Activated CD4-positive, alpha-beta T cell treated with anti-CD3 and anti-CD28 coated beads for 36 hours (primary cell): ENCODE data around the gene TBC1D4. TPM values are rescaled to one million over a fixed set of nuclear protein-coding genes. Genes with fewer than 3 reads are reported as not detected.

Experiments used
- ATAC-seq: fragments of 200-7000 bp; cut with Tn5 transposase; one replicate; pipeline ENCODE4 v1.10.0; 2021; ENCODE audit warnings: mild to moderate bottlenecking, moderate library complexity
- CTCF ChIA-PET: fragments of 350-600 bp; sonication (Branson Sonifier 250); formaldehyde crosslinking; loops from one replicate; lab custom pipeline; 2021; ENCODE audit warnings: antibody characterized with exemption; lab: Charles Lee
- POLR2A ChIA-PET: fragments of 350-600 bp; sonication (Branson Sonifier 250); formaldehyde crosslinking; loops from one replicate; lab custom pipeline; 2021; ENCODE audit warnings: antibody characterized with exemption, inconsistent platforms; lab: Charles Lee
- DNase-seq: peaks from one replicate; pipeline ENCODE4 v3.0.0-alpha.2; 2020
- H3K27ac Mint-ChIP-seq: one replicate; pipeline ENCODE4 v1.8.0; 2021; ENCODE audit warnings: mixed read lengths
- H3K27me3 Mint-ChIP-seq: one replicate; pipeline ENCODE4 v1.8.0; 2021; ENCODE audit warnings: mixed read lengths
- H3K36me3 Mint-ChIP-seq: one replicate; pipeline ENCODE4 v1.8.0; 2021; ENCODE audit warnings: low read depth, mixed read lengths
- H3K4me1 Mint-ChIP-seq: one replicate; pipeline ENCODE4 v1.8.0; 2021; ENCODE audit warnings: mixed read lengths
- H3K4me3 Mint-ChIP-seq: one replicate; pipeline ENCODE4 v1.8.0; 2021; ENCODE audit warnings: mild to moderate bottlenecking, moderate library complexity, mixed read lengths
- H3K9me3 Mint-ChIP-seq: one replicate; pipeline ENCODE4 v1.8.0; 2021; ENCODE audit warnings: low read depth, mixed read lengths
- intact Hi-C, 2 experiments: fragments of 100-400 bp; cut with DNase I in 1 of 2; cut with micrococcal nuclease in 1 of 2; formaldehyde crosslinking; loops; one replicate each; pipeline versions ENCODE4 v1.14.2 to v1.15.1; 2022 to 2024; cut with DNase I, micrococcal nuclease
- total RNA-seq, 2 experiments: library from RNA; stranded (reverse); gene quantifications; one replicate each; pipeline ENCODE4 v1.2.3, GENCODE V29; 2021

Gene TBC1D4, protein sequence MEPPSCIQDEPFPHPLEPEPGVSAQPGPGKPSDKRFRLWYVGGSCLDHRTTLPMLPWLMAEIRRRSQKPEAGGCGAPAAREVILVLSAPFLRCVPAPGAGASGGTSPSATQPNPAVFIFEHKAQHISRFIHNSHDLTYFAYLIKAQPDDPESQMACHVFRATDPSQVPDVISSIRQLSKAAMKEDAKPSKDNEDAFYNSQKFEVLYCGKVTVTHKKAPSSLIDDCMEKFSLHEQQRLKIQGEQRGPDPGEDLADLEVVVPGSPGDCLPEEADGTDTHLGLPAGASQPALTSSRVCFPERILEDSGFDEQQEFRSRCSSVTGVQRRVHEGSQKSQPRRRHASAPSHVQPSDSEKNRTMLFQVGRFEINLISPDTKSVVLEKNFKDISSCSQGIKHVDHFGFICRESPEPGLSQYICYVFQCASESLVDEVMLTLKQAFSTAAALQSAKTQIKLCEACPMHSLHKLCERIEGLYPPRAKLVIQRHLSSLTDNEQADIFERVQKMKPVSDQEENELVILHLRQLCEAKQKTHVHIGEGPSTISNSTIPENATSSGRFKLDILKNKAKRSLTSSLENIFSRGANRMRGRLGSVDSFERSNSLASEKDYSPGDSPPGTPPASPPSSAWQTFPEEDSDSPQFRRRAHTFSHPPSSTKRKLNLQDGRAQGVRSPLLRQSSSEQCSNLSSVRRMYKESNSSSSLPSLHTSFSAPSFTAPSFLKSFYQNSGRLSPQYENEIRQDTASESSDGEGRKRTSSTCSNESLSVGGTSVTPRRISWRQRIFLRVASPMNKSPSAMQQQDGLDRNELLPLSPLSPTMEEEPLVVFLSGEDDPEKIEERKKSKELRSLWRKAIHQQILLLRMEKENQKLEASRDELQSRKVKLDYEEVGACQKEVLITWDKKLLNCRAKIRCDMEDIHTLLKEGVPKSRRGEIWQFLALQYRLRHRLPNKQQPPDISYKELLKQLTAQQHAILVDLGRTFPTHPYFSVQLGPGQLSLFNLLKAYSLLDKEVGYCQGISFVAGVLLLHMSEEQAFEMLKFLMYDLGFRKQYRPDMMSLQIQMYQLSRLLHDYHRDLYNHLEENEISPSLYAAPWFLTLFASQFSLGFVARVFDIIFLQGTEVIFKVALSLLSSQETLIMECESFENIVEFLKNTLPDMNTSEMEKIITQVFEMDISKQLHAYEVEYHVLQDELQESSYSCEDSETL (N-terminal part only)
- 10 to 100 TPM; 29.4 to 31.7 TPM for total RNA-seq

DNA sequence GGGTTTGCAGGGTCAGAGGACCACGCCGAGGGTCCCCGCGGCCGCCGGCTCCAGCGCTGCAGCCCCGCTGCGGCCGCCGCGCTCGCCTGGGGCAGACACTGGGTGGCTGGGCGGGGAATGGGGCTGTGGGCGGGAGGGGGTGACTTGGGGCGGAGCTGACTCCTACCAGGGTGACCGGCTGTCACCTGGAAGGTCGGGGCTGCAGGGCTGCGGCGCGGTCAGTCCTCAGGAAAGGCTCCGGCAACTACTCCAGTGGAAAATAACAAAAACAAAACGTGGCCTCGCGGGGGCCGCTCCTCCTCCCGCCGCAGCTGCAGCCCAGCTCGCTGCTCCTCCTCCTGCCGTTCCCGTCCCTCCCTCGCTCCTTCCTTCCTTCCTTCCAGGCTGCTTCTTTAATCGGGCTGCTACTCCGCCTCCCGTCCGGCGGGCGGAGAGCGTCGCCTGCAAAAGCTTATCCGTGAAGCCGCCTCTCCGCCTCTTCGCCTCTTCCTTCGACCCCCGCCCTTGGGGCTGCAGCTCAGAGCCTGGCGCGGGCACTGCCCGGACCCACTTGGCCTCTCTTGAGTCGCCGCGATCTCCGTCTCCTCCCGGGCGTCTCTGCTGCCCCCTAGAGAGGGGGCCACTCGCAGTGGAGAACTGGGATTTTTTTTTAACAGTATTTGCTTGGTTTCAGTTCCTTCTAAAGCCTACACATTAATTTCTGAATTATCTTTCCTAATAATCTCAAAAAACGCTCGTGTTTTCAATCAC lies at the start of gene TBC1D4:
Gene TBC1D4 (minus strand): TSS at position 100 of the 750 bp plus-strand sequence. CDS start 402 bp downstream, outside the sequence.
- intact Hi-C loops: loop anchor here (1.0 to 10.0 kb wide), 10 partner anchors 55 to 1403 kb away; partner anchors contain the start of genes UCHL3 (in 2 of the 2), COMMD6 (in 1 of the 2) and KCTD12 (in 1 of the 2)
- Mint-ChIP-seq H3K36me3 (no peaks in the 10 kb centered on the region), H3K4me1 (peaks cover 20% of the 10 kb centered on the region), H3K27me3 (peaks cover 44% of the 10 kb centered on the region), H3K4me3 (peak within 1 kb of the TSS; percentile 85), H3K27ac (peak within 1 kb of the TSS; percentile 33), H3K9me3 (no peaks in the 10 kb centered on the region)
- ATAC-seq: peak; percentile 74
- ChIA-PET CTCF (interaction anchor here (0.6 to 2.1 kb wide), 20 partner anchors 11 to 282 kb away, joined by 3 to 9 read pairs (median 4); partner anchors contain the start of gene COMMD6), POLR2A (no interaction called here)
- peak; percentile 80 for DNase-seq

DNA sequence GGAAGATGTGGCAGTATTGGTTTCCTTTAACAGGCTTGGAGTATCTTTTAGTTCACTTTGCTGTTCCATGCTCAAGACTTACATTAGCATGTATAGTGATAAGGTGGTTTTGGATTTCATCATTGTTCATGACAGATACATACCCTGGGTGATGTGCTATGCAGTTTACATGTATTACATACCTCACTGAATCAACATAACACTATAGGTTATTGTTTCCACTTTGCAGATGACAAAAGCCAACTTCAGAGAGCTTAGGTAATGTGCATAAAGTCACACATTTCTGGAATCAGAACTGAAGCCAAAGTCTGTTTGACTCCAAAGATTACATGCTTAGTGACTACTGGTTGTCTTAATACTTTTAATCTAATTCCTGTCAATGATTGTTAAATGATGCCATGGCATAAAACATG lies 48.6 kb upstream of the TBC1D4 start:
- peaks cover 56% of the 10 kb centered on the region for H3K4me1 Mint-ChIP-seq
- no peak for DNase-seq
- intact Hi-C loops: loop anchor here in 1 of 2 experiments (10.0 kb wide), 1 partner anchor 1794 kb away; the partner anchor contains the start of gene MYCBP2
- no peak overlapping the region for H3K4me3 Mint-ChIP-seq
- H3K27me3 Mint-ChIP-seq: no peaks in the 10 kb centered on the region
- ChIA-PET POLR2A (no interaction called here), CTCF (interaction anchor here (1.1 to 2.0 kb wide), 2 partner anchors 11 to 44 kb away, joined by 3 to 7 read pairs; no protein-coding TSS in a partner anchor)
- H3K36me3 Mint-ChIP-seq: peaks cover 43% of the 10 kb centered on the region
- ATAC-seq: peak; percentile 93
- no peaks in the 10 kb centered on the region for H3K9me3 Mint-ChIP-seq
- H3K27ac Mint-ChIP-seq: peak overlapping the region; percentile 67

DNA sequence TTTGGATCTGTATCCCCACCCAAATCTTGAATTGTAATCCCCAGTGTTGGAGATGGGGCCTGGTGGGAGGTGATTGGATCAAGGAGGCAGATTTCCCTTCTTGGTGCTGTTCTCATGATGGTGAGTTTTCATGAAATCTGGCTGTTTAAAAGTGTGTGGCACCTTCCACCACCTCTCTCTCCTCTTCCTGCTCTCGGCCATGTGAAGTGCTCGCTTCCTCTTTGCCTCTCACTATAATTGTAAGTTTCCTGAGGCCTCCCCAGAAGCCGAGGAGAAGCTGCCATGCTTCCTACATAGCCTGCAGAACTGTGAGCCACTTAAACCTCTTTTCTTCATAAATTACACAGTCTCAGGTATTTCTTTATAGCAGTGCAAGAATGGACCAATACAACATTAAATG lies 40.0 kb upstream of the TBC1D4 start:
- intact Hi-C loops: no loop called here
- Mint-ChIP-seq H3K36me3 (peaks cover 13% of the 10 kb centered on the region), H3K27me3 (no peaks in the 10 kb centered on the region), H3K9me3 (peaks cover 4% of the 10 kb centered on the region), H3K4me1 (peaks cover 8% of the 10 kb centered on the region), H3K27ac (no peak overlapping the region), H3K4me3 (no peak overlapping the region)
- ATAC-seq (no peak), DNase-seq (no peak)
- CTCF ChIA-PET: interaction anchor here (0.9 kb wide), 2 partner anchors 21 to 40 kb away, joined by 3 read pairs; partner anchors contain the start of gene TBC1D4
- POLR2A ChIA-PET: no interaction called here

DNA sequence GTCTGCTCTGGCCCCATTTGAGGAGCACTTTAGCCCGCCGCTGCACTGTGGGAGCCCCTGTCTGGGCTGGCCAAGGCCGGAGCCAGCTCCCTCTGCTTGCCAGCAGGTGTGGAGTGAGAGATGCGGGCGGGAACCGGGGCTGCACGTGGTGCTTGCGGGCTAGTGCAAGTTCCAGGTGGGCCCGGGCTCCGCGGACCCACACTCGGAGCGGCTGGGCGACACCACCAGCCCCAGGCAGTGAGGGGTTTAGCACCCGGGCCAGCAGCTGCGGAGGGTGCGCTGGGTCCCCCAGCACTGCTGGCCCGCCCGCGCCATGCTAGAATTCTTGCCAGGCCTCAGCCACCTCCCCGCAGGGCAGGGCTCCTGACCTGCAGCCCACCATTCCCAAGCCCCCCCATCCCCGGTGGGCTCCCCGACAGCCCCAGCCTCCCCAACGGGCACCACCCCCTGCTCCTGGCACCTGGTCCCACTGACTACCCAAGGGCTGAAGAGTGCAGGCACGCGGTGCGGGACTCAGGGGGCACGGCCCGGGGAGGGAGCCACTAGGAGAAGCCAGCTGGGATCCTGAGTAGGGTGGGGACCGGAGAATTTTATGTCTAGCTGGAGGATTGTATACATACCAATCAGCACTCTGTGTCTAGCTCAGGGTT lies 36.6 kb upstream of the TBC1D4 start:
- POLR2A ChIA-PET: no interaction called here
- Mint-ChIP-seq H3K36me3 (no peaks in the 10 kb centered on the region), H3K9me3 (peaks cover 4% of the 10 kb centered on the region), H3K4me1 (peaks cover under 1% of the 10 kb centered on the region), H3K4me3 (no peak overlapping the region), H3K27me3 (peaks cover 3% of the 10 kb centered on the region), H3K27ac (no peak overlapping the region)
- CTCF ChIA-PET: interaction anchor here (1.1 to 1.6 kb wide), 2 partner anchors 18 to 146 kb away, joined by 3 read pairs; no protein-coding TSS in a partner anchor
- intact Hi-C loops: no loop called here
- no peak for DNase-seq
- no peak for ATAC-seq

DNA sequence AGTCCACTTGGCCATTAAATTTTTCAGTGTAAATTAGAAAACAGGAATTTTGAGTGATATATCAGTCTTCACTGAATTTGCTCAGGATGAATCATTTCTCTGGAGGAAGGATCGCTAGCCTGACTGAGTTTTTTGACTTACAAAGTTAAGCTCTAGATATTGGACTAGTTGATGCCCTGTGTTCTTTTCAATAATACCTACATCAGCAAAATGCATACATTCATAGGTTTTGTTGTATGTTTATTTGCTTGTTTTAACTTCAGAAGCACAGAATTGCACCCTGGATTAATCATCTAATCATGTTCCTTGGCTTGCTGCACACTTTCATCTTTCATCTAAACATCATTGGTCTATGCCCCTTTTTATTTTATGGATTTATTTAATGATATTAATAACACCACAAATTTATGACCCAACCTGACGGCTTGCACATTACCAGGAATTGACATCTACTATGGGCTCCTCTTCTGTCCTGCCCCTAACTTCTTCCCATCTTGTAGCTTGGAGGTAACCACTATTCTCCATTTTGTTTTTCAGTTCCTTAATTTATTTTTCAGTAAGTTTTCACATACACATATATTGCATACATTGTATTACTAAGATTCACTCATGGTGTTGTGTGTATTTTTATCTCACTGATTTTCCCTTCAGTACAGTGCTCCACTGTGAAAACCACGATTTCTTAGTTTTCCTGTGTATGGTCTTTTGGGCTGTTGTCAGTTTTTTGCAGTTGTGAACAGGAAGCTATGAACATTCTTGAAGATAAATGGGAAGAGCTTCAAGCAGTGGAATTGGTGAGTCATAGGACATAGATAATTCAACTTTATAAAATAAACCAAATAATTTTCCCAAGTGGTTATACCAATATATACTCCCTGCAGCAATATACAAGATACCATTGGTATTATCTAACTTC lies 32.4 kb upstream of the TBC1D4 start:
- H3K4me3 Mint-ChIP-seq: no peak overlapping the region
- intact Hi-C loops: no loop called here
- H3K4me1 Mint-ChIP-seq: no peaks in the 10 kb centered on the region
- ATAC-seq (no peak), DNase-seq (no peak)
- ChIA-PET CTCF (interaction anchor here (0.9 kb wide), 1 partner anchor 9 kb away, joined by 3 read pairs; no protein-coding TSS in a partner anchor), POLR2A (interaction anchor here (0.6 kb wide), 1 partner anchor 656 kb away, joined by 4 read pairs; no protein-coding TSS in a partner anchor)
- H3K36me3 Mint-ChIP-seq: no peaks in the 10 kb centered on the region
- no peaks in the 10 kb centered on the region for H3K9me3 Mint-ChIP-seq
- H3K27ac Mint-ChIP-seq: no peak overlapping the region
- H3K27me3 Mint-ChIP-seq: peaks cover 3% of the 10 kb centered on the region

DNA sequence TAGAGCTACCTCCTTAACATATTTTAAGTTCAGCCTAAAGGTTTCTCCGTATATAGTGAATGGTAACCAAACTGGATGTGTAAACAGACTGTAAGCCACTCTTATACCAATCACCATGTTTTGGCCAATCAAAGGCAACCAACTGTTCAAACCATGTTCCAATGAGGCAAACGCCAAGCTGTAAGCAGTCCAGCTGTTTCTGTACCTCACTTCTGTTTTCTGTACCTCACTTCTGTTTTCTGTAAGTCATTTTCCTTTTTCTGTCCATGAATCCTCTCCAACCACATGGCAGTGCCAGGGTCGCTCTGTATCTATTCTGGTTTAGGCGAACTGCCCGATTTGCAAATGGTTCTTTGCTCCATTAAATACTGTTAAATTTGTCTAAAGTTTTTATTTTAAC lies 31.3 kb upstream of the TBC1D4 start:
- no peak overlapping the region for H3K27ac Mint-ChIP-seq
- H3K9me3 Mint-ChIP-seq: no peaks in the 10 kb centered on the region
- no peaks in the 10 kb centered on the region for H3K36me3 Mint-ChIP-seq
- ChIA-PET CTCF (interaction anchor here (0.6 to 1.0 kb wide), 3 partner anchors 10 to 133 kb away, joined by 3 read pairs; no protein-coding TSS in a partner anchor), POLR2A (interaction anchor here (0.6 kb wide), 1 partner anchor 64 kb away, joined by 3 read pairs; no protein-coding TSS in a partner anchor)
- DNase-seq (no peak), ATAC-seq (no peak)
- no peaks in the 10 kb centered on the region for H3K4me1 Mint-ChIP-seq
- intact Hi-C loops: no loop called here
- no peak overlapping the region for H3K4me3 Mint-ChIP-seq
- peaks cover 3% of the 10 kb centered on the region for H3K27me3 Mint-ChIP-seq

DNA sequence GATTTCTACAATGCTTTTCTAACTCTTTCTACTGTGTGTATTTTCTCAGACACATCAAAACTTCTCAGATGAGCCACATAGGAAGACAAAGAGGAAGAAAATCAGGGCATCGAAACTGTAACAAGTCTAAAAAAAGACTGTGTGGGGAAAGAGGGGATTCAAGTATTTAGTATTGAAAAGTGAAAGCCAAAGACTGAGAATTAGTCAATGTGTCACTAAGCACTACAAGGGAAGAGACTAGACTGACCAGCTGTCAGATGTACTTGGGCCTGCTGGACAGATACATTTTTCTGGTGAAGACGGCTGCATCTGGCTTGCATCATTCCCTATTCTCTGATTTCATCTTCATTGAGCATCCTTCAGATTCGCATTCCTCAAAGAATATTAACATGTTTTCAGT lies 30.3 kb upstream of the TBC1D4 start:
- DNase-seq: no peak
- H3K9me3 Mint-ChIP-seq: no peaks in the 10 kb centered on the region
- ATAC-seq: no peak
- no peaks in the 10 kb centered on the region for H3K36me3 Mint-ChIP-seq
- intact Hi-C loops: no loop called here
- no peak overlapping the region for H3K27ac Mint-ChIP-seq
- ChIA-PET POLR2A (no interaction called here), CTCF (interaction anchor here (1.0 kb wide), 1 partner anchor 9 kb away, joined by 3 read pairs; no protein-coding TSS in a partner anchor)
- peaks cover 3% of the 10 kb centered on the region for H3K27me3 Mint-ChIP-seq
- H3K4me3 Mint-ChIP-seq: no peak overlapping the region
- H3K4me1 Mint-ChIP-seq: no peaks in the 10 kb centered on the region

DNA sequence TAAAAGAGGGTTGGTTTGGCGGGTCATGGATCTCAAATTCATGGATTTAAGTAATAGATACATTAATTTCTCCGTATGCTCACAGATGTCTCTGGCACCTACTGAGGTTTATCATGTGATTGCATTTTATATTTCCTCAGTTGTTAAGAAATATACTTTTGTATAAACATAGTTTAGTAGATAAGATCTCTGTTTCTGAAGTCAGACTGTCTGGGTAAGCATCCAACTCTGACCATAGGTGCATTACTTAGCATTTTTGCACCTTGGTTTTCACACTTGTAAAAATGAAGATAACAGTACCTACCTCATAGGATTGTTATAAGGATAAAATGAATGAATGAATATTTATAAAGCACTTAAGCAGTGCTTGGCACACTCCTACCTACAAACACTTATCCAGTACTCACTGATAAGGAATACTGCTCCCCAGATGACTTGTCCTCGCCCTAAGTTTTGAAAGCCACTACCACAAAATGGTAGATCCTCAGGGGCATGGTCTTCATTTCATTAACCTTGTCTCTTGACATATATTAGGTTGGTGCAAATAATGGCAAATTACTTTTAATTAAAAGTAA lies 29.2 kb upstream of the TBC1D4 start:
- intact Hi-C loops: no loop called here
- CTCF ChIA-PET: no interaction called here
- ATAC-seq (no peak), DNase-seq (no peak)
- no peak overlapping the region for H3K4me3 Mint-ChIP-seq
- no peaks in the 10 kb centered on the region for H3K9me3 Mint-ChIP-seq
- POLR2A ChIA-PET: no interaction called here
- no peak overlapping the region for H3K27ac Mint-ChIP-seq
- peaks cover 3% of the 10 kb centered on the region for H3K27me3 Mint-ChIP-seq
- H3K36me3 Mint-ChIP-seq: no peaks in the 10 kb centered on the region
- H3K4me1 Mint-ChIP-seq: no peaks in the 10 kb centered on the region

DNA sequence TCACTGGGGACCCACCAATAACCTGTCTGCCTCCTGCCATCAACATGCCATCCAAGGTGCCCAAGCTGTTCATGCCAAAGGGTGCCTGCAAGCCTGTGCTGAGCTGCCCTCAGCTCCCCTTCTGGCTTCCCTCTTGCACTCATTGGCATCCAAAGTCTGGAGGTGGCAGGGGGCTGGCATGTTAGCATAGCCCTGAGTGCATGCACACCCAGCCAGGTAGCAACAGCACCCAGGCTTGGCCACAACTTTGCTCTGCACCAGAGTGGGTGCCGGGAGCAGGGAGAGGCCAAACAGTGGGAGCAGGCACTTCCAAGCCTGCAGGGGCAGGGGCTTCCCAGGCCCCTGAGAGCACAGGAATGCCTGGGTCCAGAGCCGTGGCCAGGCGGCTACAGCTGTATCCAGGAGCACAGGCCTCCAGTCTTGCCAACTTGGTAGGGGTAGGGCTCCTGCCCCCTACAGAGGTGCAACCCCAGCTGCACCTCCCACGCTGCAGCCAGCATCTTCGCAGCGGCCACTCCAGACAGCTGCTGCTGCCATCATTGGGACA lies 26.1 kb upstream of the TBC1D4 start:
- H3K27ac Mint-ChIP-seq: no peak overlapping the region
- no peaks in the 10 kb centered on the region for H3K4me1 Mint-ChIP-seq
- ATAC-seq: no peak
- no peaks in the 10 kb centered on the region for H3K9me3 Mint-ChIP-seq
- H3K36me3 Mint-ChIP-seq: no peaks in the 10 kb centered on the region
- POLR2A ChIA-PET: no interaction called here
- CTCF ChIA-PET: no interaction called here
- H3K4me3 Mint-ChIP-seq: no peak overlapping the region
- no peak for DNase-seq
- H3K27me3 Mint-ChIP-seq: no peaks in the 10 kb centered on the region
- intact Hi-C loops: no loop called here
